Measurements from ENCODE around the gene MECP2.

The MECP2 gene

GRCh38 chrX:153974726-153975286, 122.7 kb downstream of the MECP2 start:
- H3K4me1 ChIP-seq (ENCODE audit: control insufficient read depth in 1 of 2, insufficient read depth in 1 of 2, low read depth in 1 of 2, low read length in 1 of 2) = peaks cover 24 to 30% of the 10 kb centered on the region in 2 experiments
- no peak for TF ChIP-seq CTCF (IDR thresholded peaks at IDR 0.05)
- no peaks in the 10 kb centered on the region for H3K27me3 ChIP-seq
- H3K36me3 ChIP-seq = no peaks in the 10 kb centered on the region
- H3K27ac ChIP-seq = peak overlapping the region; percentile 99
- H3K4me3 ChIP-seq (ENCODE audit: low read depth in 1 of 2, low read length in 1 of 2) = peak overlapping the region; percentile 21 to 99
- H3K9me3 ChIP-seq = no peaks in the 10 kb centered on the region

GRCh38 chrX:153974003-153974725, 123.4 kb downstream of the MECP2 start:
- Histone ChIP-seq H3K27me3 (no peaks in the 10 kb centered on the region), H3K4me1 (ENCODE audit: control insufficient read depth in 1 of 2, insufficient read depth in 1 of 2, low read depth in 1 of 2, low read length in 1 of 2) (peaks cover 30 to 37% of the 10 kb centered on the region in 2 experiments), H3K36me3 (no peaks in the 10 kb centered on the region), H3K4me3 (ENCODE audit: low read depth in 1 of 2, low read length in 1 of 2) (peak overlapping the region; percentile 21 to 99), H3K9me3 (no peaks in the 10 kb centered on the region), H3K27ac (peak overlapping the region; percentile 99)
- no peak for TF ChIP-seq CTCF (IDR thresholded peaks at IDR 0.05)

GRCh38 chrX:153973127-153974002, 124.2 kb downstream of the MECP2 start:
- Histone ChIP-seq H3K4me3 (ENCODE audit: low read depth in 1 of 2, low read length in 1 of 2) (peak overlapping the region; percentile 57 to 99), H3K27me3 (no peaks in the 10 kb centered on the region), H3K36me3 (no peaks in the 10 kb centered on the region), H3K27ac (peak overlapping the region; percentile 99), H3K4me1 (ENCODE audit: control insufficient read depth in 1 of 2, insufficient read depth in 1 of 2, low read depth in 1 of 2, low read length in 1 of 2) (peaks cover 38 to 45% of the 10 kb centered on the region in 2 experiments), H3K9me3 (no peaks in the 10 kb centered on the region)
- TF ChIP-seq CTCF (IDR thresholded peaks at IDR 0.05) = no peak

- TF ChIP-seq CTCF (IDR thresholded peaks at IDR 0.05) = no peak
- peaks cover 46 to 53% of the 10 kb centered on the region in 2 experiments for H3K4me1 ChIP-seq (ENCODE audit: control insufficient read depth in 1 of 2, insufficient read depth in 1 of 2, low read depth in 1 of 2, low read length in 1 of 2)
- peak within 1 kb of the TSS; percentile 99 for H3K27ac ChIP-seq
- peak within 1 kb of the TSS; percentile 84 to 99 for H3K4me3 ChIP-seq (ENCODE audit: low read depth in 1 of 2, low read length in 1 of 2)
- H3K27me3 ChIP-seq = no peaks in the 10 kb centered on the region
- no peaks in the 10 kb centered on the region for H3K9me3 ChIP-seq
- no peaks in the 10 kb centered on the region for H3K36me3 ChIP-seq
These were observed 125.0 kb downstream of the MECP2 start, which contains the start of gene TMEM187 for GRCh38 chrX:153972368-153973126. Gene TMEM187 (plus strand): TSS chrX:153972754. CDS start chrX:153982063, 9,309 bp downstream.
